ENCODE measurements around the gene LNX2. TPM values are rescaled to one million over a fixed set of nuclear protein-coding genes. Genes with fewer than 3 reads are reported as not detected.

Gene LNX2
- total and polyA plus RNA-seq, 7 experiments from 2014 or later = 3.2 to 10.7 (median 4.5) TPM

DNA sequence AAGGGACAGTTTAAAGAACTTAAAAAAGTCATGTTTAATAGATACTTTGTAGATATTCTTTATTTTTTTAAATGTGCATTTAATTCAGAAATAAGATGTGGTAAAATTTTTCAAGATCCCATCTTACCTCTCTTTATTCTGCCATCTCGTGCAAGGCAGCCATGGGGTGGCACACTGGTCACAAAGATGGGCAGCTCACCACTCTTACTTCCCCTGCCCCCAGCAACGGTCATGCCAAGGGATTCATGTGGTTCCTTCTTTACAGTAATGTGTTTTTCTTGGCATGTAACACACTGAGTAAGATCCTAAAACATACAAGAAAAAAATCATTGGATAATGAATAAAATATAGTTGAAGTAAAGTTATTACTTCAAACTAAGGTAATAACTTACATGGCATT, 64.2 kb downstream of the LNX2 start:
- no peaks in the 10 kb centered on the region for H3K27me3 Mint-ChIP-seq
- POLR2A ChIA-PET = interaction anchor here (0.7 kb wide), 1 partner anchor 61 kb away, joined by 3 read pairs; no protein-coding TSS in a partner anchor
- H3K36me3 Mint-ChIP-seq = peaks cover 9 to 53% (median 22%) of the 10 kb centered on the region in 5 donors

DNA sequence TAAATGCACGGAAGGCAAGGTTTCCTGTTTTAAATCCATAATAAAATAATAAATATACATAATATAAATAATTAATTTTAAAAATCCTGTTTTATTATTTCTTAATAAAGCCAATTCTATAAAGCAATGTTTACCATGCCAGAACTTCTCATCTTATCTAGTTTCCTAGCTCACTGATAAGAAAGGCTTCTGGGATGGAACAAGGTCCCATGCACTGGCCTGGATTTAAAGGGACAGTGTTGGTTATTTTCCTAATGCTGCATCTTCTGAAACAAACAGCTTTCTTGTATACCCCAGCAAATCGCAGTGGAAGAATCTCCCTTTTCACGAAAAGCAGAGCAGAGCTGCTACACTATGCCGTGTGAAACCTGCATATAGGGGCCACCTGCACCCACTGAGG, 68.8 kb downstream of the LNX2 start:
- intact Hi-C loops (cut with micrococcal nuclease) = no loop called here
- Histone ChIP-seq H3K36me3 (ENCODE audit: control insufficient read depth in 2 of 3, insufficient read depth in 3 of 3, low read length in 3 of 3) (peaks cover 3 to 57% (median 22%) of the 10 kb centered on the region in 3 experiments), H3K4me3 (ENCODE audit: low read length) (no peak overlapping the region), H3K27me3 (ENCODE audit: control insufficient read depth in 2 of 2, insufficient read depth in 2 of 2, low read length in 2 of 2) (no peaks in the 10 kb centered on the region), H3K27ac (ENCODE audit: low read depth, low read length) (no peak overlapping the region), H3K9me3 (ENCODE audit: control insufficient read depth in 2 of 3, low read length in 3 of 3) (no peaks in the 10 kb centered on the region), H3K4me1 (ENCODE audit: control insufficient read depth in 2 of 2, insufficient read depth in 2 of 2, low read length in 2 of 2) (no peaks in the 10 kb centered on the region)
- H3K27ac Mint-ChIP-seq = no peak overlapping the region
- ATAC-seq (no peak), DNase-seq (no peak)
- no peak overlapping the region for H3K4me3 Mint-ChIP-seq
- H3K27me3 Mint-ChIP-seq = no peaks in the 10 kb centered on the region
- ChIA-PET POLR2A (no interaction called here), CTCF (interaction anchor here (0.6 to 0.7 kb wide), 2 partner anchors 231 to 279 kb away, joined by 3 read pairs; no protein-coding TSS in a partner anchor)
- H3K9me3 Mint-ChIP-seq = no peaks in the 10 kb centered on the region
- peaks cover 0 to 2% (median 0%) of the 10 kb centered on the region in 7 donors for H3K4me1 Mint-ChIP-seq
- peaks cover 14 to 72% (median 42%) of the 10 kb centered on the region in 5 donors for H3K36me3 Mint-ChIP-seq

More for the DNA sequence above, 64.2 kb downstream of the LNX2 start:
- H3K9me3 ChIP-seq (ENCODE audit: control insufficient read depth in 2 of 3, low read length in 3 of 3) = no peaks in the 10 kb centered on the region
- Mint-ChIP-seq H3K4me1 (peaks cover 0 to 8% (median under 1%) of the 10 kb centered on the region in 7 donors), H3K27ac (no peak overlapping the region), H3K9me3 (no peaks in the 10 kb centered on the region), H3K4me3 (no peak overlapping the region)
- H3K4me3 ChIP-seq (ENCODE audit: low read length) = no peak overlapping the region
- CTCF ChIA-PET = interaction anchor here (0.8 kb wide), 1 partner anchor 74 kb away, joined by 3 read pairs; no protein-coding TSS in a partner anchor
- no peaks in the 10 kb centered on the region for H3K4me1 ChIP-seq (ENCODE audit: control insufficient read depth in 2 of 2, insufficient read depth in 2 of 2, low read length in 2 of 2)
- H3K27me3 ChIP-seq (ENCODE audit: control insufficient read depth in 2 of 2, insufficient read depth in 2 of 2, low read length in 2 of 2) = no peaks in the 10 kb centered on the region
- H3K36me3 ChIP-seq (ENCODE audit: control insufficient read depth in 2 of 3, insufficient read depth in 3 of 3, low read length in 3 of 3) = peaks cover 8 to 27% (median 9%) of the 10 kb centered on the region in 3 experiments
- DNase-seq (no peak), ATAC-seq (no peak)
- H3K27ac ChIP-seq (ENCODE audit: low read depth, low read length) = no peak overlapping the region
- intact Hi-C loops (cut with micrococcal nuclease) = loop anchor here in 1 of 2 donors (1.0 kb wide), 1 partner anchor 270 kb away; no protein-coding TSS in a partner anchor

DNA sequence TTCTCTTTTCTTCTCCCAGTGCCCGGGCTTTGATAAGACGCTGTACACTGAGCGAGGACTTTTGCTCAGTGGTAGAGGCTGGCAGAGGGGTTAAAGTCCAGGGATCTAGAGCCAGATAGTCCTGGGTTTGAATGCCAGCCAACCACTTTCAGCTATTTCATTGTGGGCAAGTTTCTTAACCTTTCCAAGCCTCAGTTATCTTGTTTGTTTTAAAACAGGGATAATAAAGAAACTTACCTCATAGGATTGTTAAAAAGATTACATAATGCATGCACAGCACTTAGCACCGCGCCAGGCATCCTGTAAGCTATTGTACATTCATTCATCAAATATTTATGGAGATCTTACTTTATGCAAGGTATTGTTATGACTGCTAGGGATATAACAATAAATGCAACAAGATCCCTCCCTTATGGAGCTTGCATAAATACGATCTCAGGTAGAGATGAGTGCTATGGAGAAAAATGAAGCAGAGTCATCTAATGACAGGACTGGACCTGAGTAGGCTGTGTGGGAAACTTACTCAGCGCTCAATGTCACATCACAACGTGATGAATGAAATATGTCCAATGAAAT, 70.8 kb downstream of the LNX2 start:
- Mint-ChIP-seq H3K9me3 (no peaks in the 10 kb centered on the region), H3K27ac (no peak overlapping the region), H3K4me3 (no peak overlapping the region), H3K4me1 (peaks cover 0 to 2% (median 0%) of the 10 kb centered on the region in 7 donors), H3K36me3 (peaks cover 1 to 66% (median 24%) of the 10 kb centered on the region in 5 donors), H3K27me3 (no peaks in the 10 kb centered on the region)
- H3K27ac ChIP-seq (ENCODE audit: low read depth, low read length) = no peak overlapping the region
- no peaks in the 10 kb centered on the region for H3K9me3 ChIP-seq (ENCODE audit: control insufficient read depth in 2 of 3, low read length in 3 of 3)
- no peaks in the 10 kb centered on the region for H3K27me3 ChIP-seq (ENCODE audit: control insufficient read depth in 2 of 2, insufficient read depth in 2 of 2, low read length in 2 of 2)
- H3K36me3 ChIP-seq (ENCODE audit: control insufficient read depth in 2 of 3, insufficient read depth in 3 of 3, low read length in 3 of 3) = peaks cover 3 to 48% (median 13%) of the 10 kb centered on the region in 3 experiments
- ATAC-seq (no peak), DNase-seq (no peak)
- no peaks in the 10 kb centered on the region for H3K4me1 ChIP-seq (ENCODE audit: control insufficient read depth in 2 of 2, insufficient read depth in 2 of 2, low read length in 2 of 2)
- CTCF ChIA-PET = no interaction called here
- intact Hi-C loops (cut with micrococcal nuclease) = no loop called here
- H3K4me3 ChIP-seq (ENCODE audit: low read length) = no peak overlapping the region
- POLR2A ChIA-PET = interaction anchor here (0.7 kb wide), 1 partner anchor 8 kb away, joined by 3 read pairs; no protein-coding TSS in a partner anchor

DNA sequence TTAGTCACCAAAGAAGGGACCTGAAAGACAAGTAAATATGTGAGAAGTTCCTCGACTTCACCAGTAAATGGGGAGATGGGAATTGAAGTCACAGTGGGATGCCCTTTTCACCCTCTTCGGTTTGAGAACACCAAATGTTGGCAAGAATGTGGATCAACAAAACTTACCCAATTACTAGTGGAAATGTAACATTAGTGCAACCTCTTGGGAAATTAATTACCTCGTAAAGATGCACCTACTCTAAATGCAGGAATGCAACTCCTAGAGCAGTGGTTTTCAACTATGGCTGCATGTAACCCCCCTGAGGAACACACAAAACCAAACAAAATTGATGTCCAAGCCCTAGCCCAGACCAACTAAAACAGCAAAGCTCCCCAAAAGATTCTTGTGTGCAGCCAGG, 78.1 kb downstream of the LNX2 start:
- CTCF ChIA-PET = no interaction called here
- POLR2A ChIA-PET = interaction anchor here (0.7 kb wide), 1 partner anchor 8 kb away, joined by 3 read pairs; no protein-coding TSS in a partner anchor
- H3K27ac ChIP-seq (ENCODE audit: low read depth, low read length) = no peak overlapping the region
- no peaks in the 10 kb centered on the region for H3K27me3 Mint-ChIP-seq
- no peaks in the 10 kb centered on the region for H3K9me3 Mint-ChIP-seq
- H3K27ac Mint-ChIP-seq = no peak overlapping the region
- H3K27me3 ChIP-seq (ENCODE audit: control insufficient read depth in 2 of 2, insufficient read depth in 2 of 2, low read length in 2 of 2) = no peaks in the 10 kb centered on the region
- H3K36me3 Mint-ChIP-seq = peaks cover 0 to 14% (median 0%) of the 10 kb centered on the region in 5 donors
- intact Hi-C loops (cut with micrococcal nuclease) = no loop called here
- no peaks in the 10 kb centered on the region for H3K9me3 ChIP-seq (ENCODE audit: control insufficient read depth in 2 of 3, low read length in 3 of 3)
- H3K4me1 Mint-ChIP-seq = no peaks in the 10 kb centered on the region
- H3K4me3 ChIP-seq (ENCODE audit: low read length) = no peak overlapping the region
- H3K4me3 Mint-ChIP-seq = no peak overlapping the region
- no peaks in the 10 kb centered on the region for H3K36me3 ChIP-seq (ENCODE audit: control insufficient read depth in 2 of 3, insufficient read depth in 3 of 3, low read length in 3 of 3)
- no peak for ATAC-seq
- no peaks in the 10 kb centered on the region for H3K4me1 ChIP-seq (ENCODE audit: control insufficient read depth in 2 of 2, insufficient read depth in 2 of 2, low read length in 2 of 2)
- no peak for DNase-seq

DNA sequence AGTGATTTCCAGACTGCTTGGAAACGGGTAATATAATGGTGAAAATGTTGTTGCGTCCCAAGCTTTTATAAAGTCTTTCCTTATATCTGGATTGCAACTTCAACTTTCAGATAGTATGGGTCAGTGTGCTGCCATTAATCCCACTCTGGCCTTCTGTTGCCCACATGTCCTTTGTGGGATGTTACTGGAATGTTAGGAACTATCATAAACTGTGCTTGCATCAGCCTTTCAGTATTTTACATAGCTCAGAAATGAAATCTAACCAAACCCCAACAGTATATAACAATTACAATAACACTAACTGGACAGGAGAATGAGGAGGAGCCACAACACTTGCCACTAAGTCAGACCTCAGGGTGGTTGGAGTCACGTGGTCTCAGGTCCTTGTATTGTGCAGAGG, 78.9 kb downstream of the LNX2 start:
- ChIA-PET POLR2A (interaction anchor here (0.7 kb wide), 1 partner anchor 9 kb away, joined by 3 read pairs; no protein-coding TSS in a partner anchor), CTCF (no interaction called here)
- Histone ChIP-seq H3K9me3 (ENCODE audit: control insufficient read depth in 2 of 3, low read length in 3 of 3) (no peaks in the 10 kb centered on the region), H3K27me3 (ENCODE audit: control insufficient read depth in 2 of 2, insufficient read depth in 2 of 2, low read length in 2 of 2) (no peaks in the 10 kb centered on the region), H3K27ac (ENCODE audit: low read depth, low read length) (no peak overlapping the region), H3K4me3 (ENCODE audit: low read length) (no peak overlapping the region), H3K36me3 (ENCODE audit: control insufficient read depth in 2 of 3, insufficient read depth in 3 of 3, low read length in 3 of 3) (no peaks in the 10 kb centered on the region), H3K4me1 (ENCODE audit: control insufficient read depth in 2 of 2, insufficient read depth in 2 of 2, low read length in 2 of 2) (no peaks in the 10 kb centered on the region)
- Mint-ChIP-seq H3K4me3 (no peak overlapping the region), H3K4me1 (no peaks in the 10 kb centered on the region), H3K27ac (no peak overlapping the region), H3K27me3 (no peaks in the 10 kb centered on the region), H3K9me3 (no peaks in the 10 kb centered on the region), H3K36me3 (peaks cover 0 to 14% (median 0%) of the 10 kb centered on the region in 5 donors)
- no peak for ATAC-seq
- intact Hi-C loops (cut with micrococcal nuclease) = no loop called here
- no peak for DNase-seq

DNA sequence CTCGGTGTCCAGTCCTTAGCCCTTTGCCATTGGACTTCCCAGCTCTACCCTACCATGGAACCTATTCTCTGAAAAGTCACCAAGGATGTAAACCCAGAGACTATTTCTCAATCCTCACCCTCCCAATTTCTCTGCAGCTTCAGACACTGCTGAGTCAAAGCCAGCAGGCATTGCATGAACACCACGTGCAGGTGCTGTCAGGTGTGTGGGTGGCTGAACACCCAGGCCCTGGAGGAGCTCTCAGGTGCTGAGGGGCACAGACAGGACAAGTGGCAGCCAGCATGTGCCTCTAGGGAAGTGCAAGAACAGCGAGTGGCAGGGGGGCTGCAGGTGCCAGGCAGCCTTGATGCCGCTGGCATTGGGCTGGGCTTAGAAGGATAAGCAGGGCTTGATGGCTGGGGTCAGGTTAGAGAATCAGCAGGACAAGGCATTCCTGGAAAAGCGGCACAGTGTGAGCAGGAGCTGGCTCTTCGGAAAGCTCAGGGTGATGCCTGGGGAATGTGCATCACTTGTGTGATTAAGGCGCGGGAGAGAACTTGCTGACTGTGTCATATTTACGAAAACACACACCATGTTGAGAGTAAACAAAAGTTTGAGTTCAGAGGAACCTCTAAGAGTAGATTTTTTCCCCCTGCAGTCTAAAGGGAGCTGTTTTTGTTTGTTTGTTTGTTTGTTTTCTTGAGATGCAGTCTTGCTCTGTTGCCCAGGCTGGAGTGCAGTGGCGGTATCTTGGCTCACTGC, 83.8 kb downstream of the LNX2 start:
- ChIA-PET POLR2A (no interaction called here), CTCF (no interaction called here)
- no peak overlapping the region for H3K27ac Mint-ChIP-seq
- H3K27me3 Mint-ChIP-seq = peaks cover 0 to 11% (median 0%) of the 10 kb centered on the region in 5 donors
- Histone ChIP-seq H3K4me3 (ENCODE audit: low read length) (no peak overlapping the region), H3K27me3 (ENCODE audit: control insufficient read depth in 2 of 2, insufficient read depth in 2 of 2, low read length in 2 of 2) (no peaks in the 10 kb centered on the region), H3K36me3 (ENCODE audit: control insufficient read depth in 2 of 3, insufficient read depth in 3 of 3, low read length in 3 of 3) (no peaks in the 10 kb centered on the region), H3K27ac (ENCODE audit: low read depth, low read length) (no peak overlapping the region), H3K4me1 (ENCODE audit: control insufficient read depth in 2 of 2, insufficient read depth in 2 of 2, low read length in 2 of 2) (peaks cover 0 to 9% of the 10 kb centered on the region in 2 donors), H3K9me3 (ENCODE audit: control insufficient read depth in 2 of 3, low read length in 3 of 3) (no peaks in the 10 kb centered on the region)
- intact Hi-C loops (cut with micrococcal nuclease) = no loop called here
- peaks cover 0 to 12% (median 10%) of the 10 kb centered on the region in 7 donors for H3K4me1 Mint-ChIP-seq
- no peak for ATAC-seq
- H3K9me3 Mint-ChIP-seq = no peaks in the 10 kb centered on the region
- no peaks in the 10 kb centered on the region for H3K36me3 Mint-ChIP-seq
- DNase-seq = no peak
- H3K4me3 Mint-ChIP-seq = no peak overlapping the region

Data from naive thymus-derived CD4-positive, alpha-beta T cell (primary cell).